ENCODE data around the gene BMP6.

Gene BMP6

GRCh38 chr6:7836371-7837026 lies 110.6 kb downstream of the BMP6 start:
- no peak for DNase-seq

GRCh38 chr6:7841781-7842468 lies 116.0 kb downstream of the BMP6 start:
- no peak for DNase-seq

GRCh38 chr6:7846966-7847818 lies 121.3 kb downstream of the BMP6 start:
- DNase-seq, result no peak

GRCh38 chr6:7848229-7848628 lies 122.3 kb downstream of the BMP6 start:
- no peak for DNase-seq

GRCh38 chr6:7851780-7852179 lies 125.9 kb downstream of the BMP6 start:
- no peak for DNase-seq

- no peak for DNase-seq
These were observed 133.7 kb downstream of the BMP6 start for GRCh38 chr6:7859591-7859990.

GRCh38 chr6:7865781-7866180 lies 139.9 kb downstream of the BMP6 start:
- no peak for DNase-seq

GRCh38 chr6:7866526-7866925 lies 140.6 kb downstream of the BMP6 start:
- no peak for DNase-seq

GRCh38 chr6:7868926-7869325 lies 143.0 kb downstream of the BMP6 start:
- no peak for DNase-seq

- no peak for DNase-seq
These were observed 152.6 kb downstream of the BMP6 start for GRCh38 chr6:7878401-7878964.

- DNase-seq, result no peak
These were observed 153.1 kb downstream of the BMP6 start for GRCh38 chr6:7879043-7879442.

- DNase-seq, result no peak
These were observed 153.7 kb downstream of the BMP6 start for GRCh38 chr6:7879579-7879978.

GRCh38 chr6:7879980-7880717 lies 154.2 kb downstream of the BMP6 start:
- DNase-seq, result no peak

- no peak for DNase-seq
These were observed 154.8 kb downstream of the BMP6 start for GRCh38 chr6:7880718-7881107.

- no peak for DNase-seq
These were observed 156.0 kb downstream of the BMP6 start for GRCh38 chr6:7881765-7882500.

- DNase-seq, result no peak
These were observed 156.8 kb downstream of the BMP6 start for GRCh38 chr6:7882505-7883257.

GRCh38 chr6:7883381-7883780 lies 157.5 kb downstream of the BMP6 start:
- no peak for DNase-seq

- no peak for DNase-seq
These were observed 160.2 kb downstream of the BMP6 start for GRCh38 chr6:7886132-7886531.

- DNase-seq, result no peak
These were observed 161.5 kb downstream of the BMP6 start for GRCh38 chr6:7887278-7887991.

- DNase-seq, result no peak
These were observed 162.9 kb downstream of the BMP6 start for GRCh38 chr6:7888587-7889357.
